ENCODE data around the gene ZGRF1. TPM values are rescaled to one million over a fixed set of nuclear protein-coding genes. Genes with fewer than 3 reads are reported as not detected.
"Not testable (repeated sequence)": the region's sequence is repeated elsewhere in the genome, so short reads cannot be mapped to it uniquely, and the experiment has no call there.

The ZGRF1 gene
- polyA plus RNA-seq (ENCODE audit: insufficient read length in 12 of 12) = 10 to 100 TPM in 5 of 12 donors, 1 to 10 TPM in 6, not detected in 1; 5.1 to 15.8 (median 9.8) TPM
- long read RNA-seq, donor 1, partial matches to known transcripts = 194 of 200 reads
- long read RNA-seq, donor 1, other reads (novel, unspliced or antisense) = 6 of 200 reads
- long read RNA-seq, donor 2, partial matches to known transcripts = 182 of 182 reads
- long read RNA-seq, donor 2, other reads (novel, unspliced or antisense) = 0 of 182 reads
- long read RNA-seq, donor 3 = 0 reads
- long read RNA-seq, donor 4 = 0 reads
- long read RNA-seq, donor 5, partial matches to known transcripts = 461 of 467 reads
- long read RNA-seq, donor 5, other reads (novel, unspliced or antisense) = 6 of 467 reads
- long read RNA-seq, donor 6 = 0 reads
- long read RNA-seq, donor 7, partial matches to known transcripts = 58 of 66 reads
- long read RNA-seq, donor 7, other reads (novel, unspliced or antisense) = 8 of 66 reads
- long read RNA-seq, donor 8 = 0 reads
- long read RNA-seq, donor 9 = 0 reads
- long read RNA-seq, donor 10, partial matches to known transcripts = 0 of 1 reads
- long read RNA-seq, donor 10, other reads (novel, unspliced or antisense) = 0 of 1 reads
- long read RNA-seq, donor 11 = 0 reads

GRCh38 chr4:112636688-112637551 is at the start of gene ZGRF1, which contains the start of gene LARP7:
TSS of gene ZGRF1 (minus strand) at chr4:112636909. CDS start at chr4:112633176, 3,733 bp downstream.
TSS of gene LARP7 (plus strand) at chr4:112637143. CDS start at chr4:112644670, 7,527 bp downstream.
- peak; percentile 100 for DNase-seq

- no peak for DNase-seq
Observed at GRCh38 chr4:112680996-112681395, 44.3 kb upstream of the ZGRF1 start.

GRCh38 chr4:112677519-112678091 is 40.9 kb upstream of the ZGRF1 start:
- DNase-seq = no peak

GRCh38 chr4:112674376-112674775 is 37.7 kb upstream of the ZGRF1 start:
- DNase-seq = no peak

GRCh38 chr4:112673686-112674085 is 37.0 kb upstream of the ZGRF1 start:
- no peak for DNase-seq

- DNase-seq = no peak
Observed at GRCh38 chr4:112673076-112673475, 36.4 kb upstream of the ZGRF1 start.

- DNase-seq = no peak
Observed at GRCh38 chr4:112668131-112668530, 31.4 kb upstream of the ZGRF1 start.

- DNase-seq = no peak
Observed at GRCh38 chr4:112664611-112665010, 27.9 kb upstream of the ZGRF1 start.

- DNase-seq = not testable (repeated sequence)
Observed at GRCh38 chr4:112656115-112656514, 19.4 kb upstream of the ZGRF1 start.

GRCh38 chr4:112655270-112655669 is 18.6 kb upstream of the ZGRF1 start:
- DNase-seq = no peak

- no peak for DNase-seq
Observed at GRCh38 chr4:112652216-112652615, 15.5 kb upstream of the ZGRF1 start.

GRCh38 chr4:112651641-112652040 is 14.9 kb upstream of the ZGRF1 start:
- DNase-seq = no peak

- DNase-seq = no peak
Observed at GRCh38 chr4:112650332-112650731, 13.6 kb upstream of the ZGRF1 start.

- DNase-seq = no peak
Observed at GRCh38 chr4:112649055-112649408, 12.3 kb upstream of the ZGRF1 start.

GRCh38 chr4:112648263-112649054 is 11.8 kb upstream of the ZGRF1 start:
- DNase-seq = no peak

- DNase-seq = no peak
Observed at GRCh38 chr4:112647785-112648184, 11.1 kb upstream of the ZGRF1 start.

GRCh38 chr4:112646632-112647537 is 10.2 kb upstream of the ZGRF1 start:
- no peak for DNase-seq

- DNase-seq = no peak
Observed at GRCh38 chr4:112645541-112646329, 9.0 kb upstream of the ZGRF1 start.
